Smooth muscle cell of the coronary artery (primary cell): Measurements from ENCODE around the gene DESI1. TPM values are rescaled to one million over a fixed set of nuclear protein-coding genes. Genes with fewer than 3 reads are reported as not detected.

Experiments
- total RNA-seq: library from RNA; depleted of rRNA; stranded (reverse); fragments of >200 nt; gene quantifications from 2 replicates; pipeline ENCODE4 v1.2.3, GENCODE V29; 2014; ENCODE audit warnings: low replicate concordance

The DESI1 gene
- total RNA-seq: 6.4 and 12.7 TPM in 2 replicates

DNA sequence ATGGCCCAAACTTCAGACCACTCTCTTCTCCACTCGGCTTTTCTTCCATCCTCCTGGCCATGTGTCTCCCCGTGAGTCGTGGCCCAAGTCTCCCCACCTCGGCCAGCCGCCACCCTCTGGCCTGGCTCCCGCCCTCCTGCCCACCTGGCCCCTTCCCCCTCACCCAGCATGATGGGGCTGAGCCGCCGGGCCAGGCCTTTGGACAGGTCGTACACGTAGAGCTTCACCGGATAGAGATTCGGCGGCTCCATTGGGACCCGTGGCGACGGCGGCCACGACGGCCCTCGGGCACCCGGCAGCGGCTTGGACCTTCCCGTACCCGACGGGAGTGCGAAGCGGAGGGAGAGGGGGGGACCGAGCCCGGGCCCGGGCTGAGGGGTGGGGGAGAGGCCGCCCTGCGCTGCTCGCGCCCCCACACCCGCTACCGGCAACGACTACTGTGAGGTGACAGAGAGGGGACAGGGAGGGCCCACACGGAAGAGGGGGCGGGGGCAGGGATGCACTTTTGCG lies at the start of gene DESI1:
TSS of gene DESI1 (minus strand) at position 455 of the 510 bp plus-strand sequence. CDS start at position 251, 204 bp downstream.

DNA sequence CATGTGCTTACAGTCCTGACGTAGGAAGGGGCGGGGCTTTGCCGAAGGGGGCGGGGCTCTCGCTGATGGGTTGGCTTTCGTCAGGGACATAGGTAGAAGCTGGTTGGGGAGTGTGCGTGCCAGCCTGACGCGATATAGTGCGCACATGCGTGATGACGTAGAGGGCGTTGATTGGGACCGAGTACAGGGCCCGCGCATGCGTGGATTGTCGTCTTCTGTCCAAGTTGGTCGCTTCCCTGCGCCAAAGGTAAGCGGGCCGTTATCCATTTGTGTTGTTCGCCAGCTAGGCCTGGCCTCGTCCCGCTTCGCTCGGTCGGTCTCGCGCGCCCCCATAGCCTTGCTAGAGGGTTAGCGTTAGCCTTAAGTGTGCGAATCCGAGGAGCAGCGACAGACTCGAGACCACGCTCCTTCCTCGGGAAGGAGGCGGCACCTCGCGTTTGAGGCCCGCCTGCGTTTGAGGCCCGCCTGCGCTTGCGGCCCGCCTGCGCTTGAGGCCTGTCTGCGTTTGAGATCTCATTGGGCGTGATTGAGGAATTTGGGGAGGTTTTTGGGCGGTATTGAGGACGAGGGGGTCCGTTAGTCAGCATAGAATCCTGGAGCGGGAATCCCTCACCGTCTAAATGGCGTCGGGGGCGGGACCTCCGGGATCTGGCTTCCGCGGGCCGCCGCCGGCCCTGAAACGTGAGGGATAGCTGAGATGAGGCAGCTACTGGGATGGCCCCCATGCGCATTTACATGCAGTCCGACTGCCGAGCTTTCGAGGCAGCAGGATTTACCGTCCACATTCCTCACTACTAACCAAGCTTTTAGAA lies 462 bp upstream of the DESI1 start, which contains the start of gene XRCC6:
TSS of gene XRCC6 (plus strand) at position 197 of the 812 bp plus-strand sequence. CDS start 710 bp downstream, outside the sequence.

DNA sequence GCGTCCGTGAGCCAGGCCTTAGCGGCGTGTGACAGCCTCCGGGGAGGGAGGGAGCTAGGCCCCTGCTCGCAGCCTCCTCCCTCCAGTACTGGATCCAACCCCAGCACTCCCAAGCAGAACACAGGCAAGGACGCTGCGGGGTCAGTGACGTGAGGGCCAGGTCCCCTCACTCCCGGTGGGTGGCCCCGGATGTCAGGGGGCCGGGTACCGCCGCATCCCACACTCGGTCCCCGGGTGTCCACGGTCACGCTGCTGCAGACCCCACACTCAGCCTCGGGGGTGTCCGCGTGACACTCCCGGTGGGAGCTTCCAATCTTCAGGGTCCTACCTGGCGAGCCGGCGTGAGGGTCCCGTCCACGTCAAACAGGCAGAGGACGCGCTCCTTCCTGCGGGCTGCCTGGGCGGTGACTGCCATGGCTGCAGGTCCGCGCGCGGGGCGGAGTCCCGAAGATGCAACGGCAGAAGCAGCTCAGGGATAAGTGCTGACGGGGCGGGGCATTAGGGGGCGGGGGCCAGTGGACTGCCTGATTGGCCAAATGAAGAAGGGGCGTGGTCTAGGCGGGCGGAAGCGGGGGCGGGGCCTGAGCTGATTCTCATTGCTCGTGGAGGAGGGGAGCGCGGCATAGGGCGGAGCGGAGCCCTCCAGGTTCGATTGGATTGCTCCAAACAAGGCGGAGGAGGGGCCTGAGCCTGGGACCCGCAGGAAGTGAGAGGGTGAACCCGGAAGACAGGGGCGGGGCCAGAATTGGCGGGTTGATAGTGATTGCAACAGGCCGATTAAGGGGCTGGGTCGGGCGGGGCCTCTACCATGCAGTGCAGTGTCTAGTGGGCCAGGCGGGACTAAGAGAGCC lies 31.2 kb downstream of the DESI1 start, which contains the start of gene PMM1:
TSS of gene PMM1 (minus strand) at position 450 of the 851 bp plus-strand sequence. CDS start at position 415, 35 bp downstream.

Other genes starting within 250 kb of the DESI1 start
- gene TEF, start 239.1 kb downstream of the DESI1 start, total RNA-seq: 4.5 and 10.5 TPM in 2 replicates
- 10.1 TPM in 2 replicates for gene TOB2, start 174.2 kb downstream of the DESI1 start, total RNA-seq
- 59.8 and 62.2 TPM in 2 replicates for gene PHF5A, start 152.4 kb downstream of the DESI1 start, total RNA-seq
- 67.7 and 78.2 TPM in 2 replicates for gene ACO2, start 151.9 kb downstream of the DESI1 start, total RNA-seq
- gene POLR3H, start 76.6 kb downstream of the DESI1 start, total RNA-seq: 20.2 and 33.2 TPM in 2 replicates
- gene CSDC2, start 60.0 kb downstream of the DESI1 start, total RNA-seq: 1.4 and 9.3 TPM in 2 replicates
- 25.5 and 26.2 TPM in 2 replicates for gene PMM1, start 31.2 kb downstream of the DESI1 start, total RNA-seq
- gene XRCC6, start 252 bp upstream of the DESI1 start, total RNA-seq: 210 and 290 TPM in 2 replicates
- 76.8 and 94.9 TPM in 2 replicates for gene SNU13, start 67.8 kb upstream of the DESI1 start, total RNA-seq
- gene MEI1, start 78.5 kb upstream of the DESI1 start, total RNA-seq: 0.12 and 1.1 TPM in 2 replicates
- 4.0 and 7.5 TPM in 2 replicates for gene CCDC134, start 179.6 kb upstream of the DESI1 start, total RNA-seq
- gene SREBF2, start 212.1 kb upstream of the DESI1 start, total RNA-seq: 30.1 and 48.3 TPM in 2 replicates